OCI-LY3 (cell line): ENCODE measurements around the gene RIMOC1.

ENCODE experiments used
- CTCF ChIP-seq: fragments of 200-600, 300-600 bp; sonication (generic); IDR thresholded peaks from 2 replicates; pipeline ENCODE4 v1.5.1; 2014; ENCODE audit warnings: antibody characterized with exemption, low read length, low read depth
- EZH2phosphoT487 ChIP-seq: fragments of 200-600 bp; shearing (Covaris generic); IDR thresholded peaks from 2 replicates; pipeline ENCODE4 v1.6.1; 2018; ENCODE audit warnings: antibody characterized with exemption, mixed run types, low read depth

- TF ChIP-seq CTCF (no peak), EZH2phosphoT487 (no peak)
Measured at GRCh38 chr5:41925555-41925951, 21.4 kb downstream of the RIMOC1 start.
